Erythroblast (primary cell): ENCODE measurements around the gene FHAD1.
A peak's percentile ranks its signal among the peaks of the same experiment; 100 is the strongest.

ENCODE experiments used
- DNase-seq, 2 experiments: peaks; one replicate each; lab custom pipeline; 2025; lab: John Stamatoyannopoulos, UW
- GATA1 ChIP-seq: IDR thresholded peaks from 2 replicates; pipeline ENCODE4 v1.6.1; 2011; ENCODE audit warnings: low read depth, mild to moderate bottlenecking, control low read depth, low read length, moderate library complexity
- POLR2A ChIP-seq: IDR thresholded peaks from 2 replicates; pipeline ENCODE4 v1.6.1; 2011; ENCODE audit warnings: mild to moderate bottlenecking, low read length

FHAD1 gene

DNA sequence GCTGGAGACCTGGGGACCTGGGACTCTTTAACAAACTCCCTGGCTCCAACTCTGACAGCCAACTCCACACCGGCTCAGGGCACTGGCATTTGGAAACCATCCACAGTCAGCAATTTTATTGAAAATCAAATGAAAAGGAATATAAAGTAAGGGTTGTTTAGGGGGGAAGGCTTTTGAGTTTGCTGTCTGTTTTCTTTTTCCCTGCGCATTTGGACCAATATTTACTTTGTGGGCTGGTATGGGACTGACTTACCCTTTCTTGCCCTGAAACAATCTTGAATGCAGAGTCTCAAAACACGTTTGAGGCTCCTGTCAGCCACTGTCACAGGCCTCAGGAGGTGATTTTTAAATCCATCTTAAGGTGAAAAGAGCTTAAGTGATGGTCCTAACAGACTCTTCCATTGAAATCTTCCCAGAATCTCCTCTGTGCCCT, 147.3 kb downstream of the FHAD1 start:
- no peak for TF ChIP-seq POLR2A
- no peak for TF ChIP-seq GATA1
- DNase-seq: no peak

DNA sequence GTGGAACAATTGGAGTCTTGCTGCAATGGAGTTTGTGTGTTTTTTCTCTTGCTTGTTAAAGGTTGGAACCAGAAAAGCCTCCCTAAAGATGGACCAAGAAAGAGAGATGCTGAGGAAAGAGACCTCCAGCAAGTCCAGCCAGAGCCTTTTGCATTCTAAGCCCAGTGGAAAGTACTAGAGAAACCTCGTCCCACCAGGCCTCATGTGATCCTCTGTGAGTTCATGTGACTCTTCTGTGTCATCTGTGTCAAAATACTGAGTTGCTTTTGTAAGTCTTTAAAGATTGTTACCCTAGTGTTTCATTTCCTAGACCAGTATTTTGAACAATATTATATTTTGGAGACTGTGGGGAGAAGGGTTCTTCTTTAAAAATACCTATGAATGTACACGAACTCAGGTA, 150.2 kb downstream of the FHAD1 start:
- TF ChIP-seq POLR2A: no peak
- no peak for TF ChIP-seq GATA1
- no peak for DNase-seq

DNA sequence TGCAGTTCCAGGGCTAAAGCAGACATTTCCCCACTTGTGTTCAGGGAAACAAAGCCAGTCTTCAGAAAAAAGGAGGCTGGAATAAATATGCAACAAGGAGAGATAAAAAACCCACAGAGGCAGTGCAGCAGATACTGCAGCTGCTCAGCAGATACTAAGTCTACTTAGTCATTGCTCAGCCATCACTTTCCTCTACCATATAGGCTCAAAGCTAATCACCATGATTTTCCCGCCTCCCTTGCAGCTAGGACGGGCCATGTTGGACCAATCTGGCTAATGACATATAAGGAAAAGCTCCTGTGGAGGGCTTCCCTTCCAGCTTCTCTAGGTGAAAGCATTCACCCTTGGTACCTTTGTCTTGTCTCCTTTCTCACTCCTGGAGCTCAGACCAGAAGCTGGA, 152.7 kb downstream of the FHAD1 start:
- TF ChIP-seq POLR2A: no peak
- TF ChIP-seq GATA1: no peak
- DNase-seq: no peak

DNA sequence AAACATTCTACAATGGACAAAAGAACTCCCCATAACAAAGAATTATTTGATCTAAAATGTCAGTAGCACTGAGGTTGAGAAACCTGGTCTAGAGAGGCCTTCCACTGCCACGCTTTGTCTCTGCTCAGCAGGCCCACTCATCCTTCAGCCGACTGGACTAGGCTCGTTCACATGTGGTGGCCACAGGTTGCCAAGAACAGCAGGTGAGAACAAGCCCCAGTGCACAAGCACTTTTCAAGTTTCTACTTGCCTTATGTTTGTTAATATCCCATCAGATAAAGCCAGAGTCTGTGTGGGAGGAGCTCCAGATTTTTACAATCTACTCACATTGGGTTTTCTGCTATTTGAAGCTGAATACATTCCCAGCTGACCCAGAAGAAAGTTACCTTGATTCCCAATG, 153.6 kb downstream of the FHAD1 start:
- TF ChIP-seq GATA1 (no peak), POLR2A (no peak)
- DNase-seq: no peak

DNA sequence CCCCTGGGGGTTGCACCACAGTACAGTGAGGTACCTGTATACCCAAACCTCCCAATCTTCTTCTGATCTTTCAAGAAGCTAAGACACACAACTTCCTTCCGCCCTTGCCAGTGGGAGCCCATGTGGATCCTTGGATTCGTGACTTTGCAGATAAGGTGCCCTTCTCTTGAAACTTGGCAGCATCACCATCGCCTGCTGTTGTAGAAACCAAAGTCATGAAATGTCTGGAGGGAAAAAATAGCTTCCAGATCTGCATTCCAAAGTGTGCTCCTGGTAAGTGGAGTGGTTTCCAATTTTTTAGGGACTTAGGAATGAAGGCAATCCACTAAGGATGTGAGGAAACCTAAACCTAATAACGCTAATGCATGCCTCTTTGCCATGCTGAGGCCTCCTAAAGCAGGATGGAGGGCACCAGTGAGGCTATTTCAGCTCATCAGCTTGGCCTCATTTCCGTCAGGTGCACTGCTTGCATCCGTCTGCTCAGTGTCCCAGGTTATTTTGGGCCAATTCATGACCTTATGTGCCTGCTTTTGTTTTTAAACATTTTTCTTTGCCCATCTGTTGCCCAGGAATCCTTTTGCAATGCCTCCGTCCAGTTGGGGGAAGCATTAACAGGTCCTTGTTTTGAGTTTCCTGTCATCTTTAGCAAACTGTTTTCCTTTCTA, 154.5 kb downstream of the FHAD1 start:
- TF ChIP-seq GATA1: no peak
- no peak for TF ChIP-seq POLR2A
- no peak for DNase-seq

DNA sequence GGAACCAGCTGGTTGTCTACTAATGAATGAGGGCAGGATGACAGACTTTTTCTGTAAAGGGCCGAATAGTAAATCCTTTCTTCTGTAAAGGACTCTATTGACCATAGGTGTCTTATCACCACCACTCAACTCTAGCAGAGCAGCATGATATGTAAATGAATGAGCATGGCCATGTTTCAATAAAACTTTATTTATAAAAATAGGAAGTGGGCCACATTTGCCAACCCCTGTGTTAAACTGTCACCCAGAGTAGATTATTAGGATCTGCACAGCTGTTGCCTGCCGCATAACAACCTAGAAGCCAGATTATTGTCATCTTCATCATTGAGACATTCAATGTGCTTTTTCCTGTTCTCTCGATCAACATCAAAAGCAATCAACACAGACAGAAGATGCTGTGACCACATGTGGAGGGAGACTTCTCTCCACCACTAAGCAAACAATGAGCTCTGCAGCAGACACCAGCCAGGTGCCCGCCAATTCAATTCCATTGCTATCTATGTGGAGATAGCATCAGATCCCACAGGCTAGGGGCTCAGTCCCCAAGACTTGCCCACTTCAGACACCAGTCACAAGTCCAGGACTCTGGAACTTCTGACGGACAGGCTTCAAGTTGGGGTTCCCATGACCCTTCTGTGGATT, 155.9 kb downstream of the FHAD1 start:
- TF ChIP-seq GATA1 (no peak), POLR2A (no peak)
- DNase-seq: no peak

DNA sequence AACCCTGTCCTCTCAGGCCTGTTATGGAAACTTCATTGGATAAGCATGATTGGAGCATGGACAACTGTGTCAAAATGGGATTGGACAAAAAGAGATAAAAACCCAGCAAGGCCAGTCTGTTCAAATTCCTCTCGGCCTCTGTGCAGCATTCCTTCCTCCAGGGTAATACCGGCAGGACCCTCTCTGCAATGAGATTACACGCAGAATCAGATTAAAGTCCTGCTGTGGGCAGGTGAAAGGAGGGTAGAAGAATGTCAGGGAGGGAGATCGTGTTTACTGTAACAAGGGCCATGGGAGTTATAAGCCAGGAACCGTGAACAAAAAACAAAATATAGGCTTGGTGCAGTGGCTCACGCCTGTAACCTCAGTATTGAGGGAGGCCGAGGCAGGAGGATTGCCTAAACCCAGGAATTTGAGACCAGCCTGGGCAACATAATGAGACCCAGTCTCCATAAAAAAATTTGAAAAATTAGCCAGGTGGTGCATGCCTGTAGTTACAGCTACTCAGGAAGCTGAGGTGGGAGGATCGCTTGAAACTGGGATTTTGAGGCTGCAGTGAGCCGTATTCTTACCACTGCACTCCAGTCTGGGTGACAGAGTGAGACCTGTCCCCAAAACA, 157.0 kb downstream of the FHAD1 start:
- DNase-seq: no peak
- TF ChIP-seq POLR2A (no peak), GATA1 (no peak)

DNA sequence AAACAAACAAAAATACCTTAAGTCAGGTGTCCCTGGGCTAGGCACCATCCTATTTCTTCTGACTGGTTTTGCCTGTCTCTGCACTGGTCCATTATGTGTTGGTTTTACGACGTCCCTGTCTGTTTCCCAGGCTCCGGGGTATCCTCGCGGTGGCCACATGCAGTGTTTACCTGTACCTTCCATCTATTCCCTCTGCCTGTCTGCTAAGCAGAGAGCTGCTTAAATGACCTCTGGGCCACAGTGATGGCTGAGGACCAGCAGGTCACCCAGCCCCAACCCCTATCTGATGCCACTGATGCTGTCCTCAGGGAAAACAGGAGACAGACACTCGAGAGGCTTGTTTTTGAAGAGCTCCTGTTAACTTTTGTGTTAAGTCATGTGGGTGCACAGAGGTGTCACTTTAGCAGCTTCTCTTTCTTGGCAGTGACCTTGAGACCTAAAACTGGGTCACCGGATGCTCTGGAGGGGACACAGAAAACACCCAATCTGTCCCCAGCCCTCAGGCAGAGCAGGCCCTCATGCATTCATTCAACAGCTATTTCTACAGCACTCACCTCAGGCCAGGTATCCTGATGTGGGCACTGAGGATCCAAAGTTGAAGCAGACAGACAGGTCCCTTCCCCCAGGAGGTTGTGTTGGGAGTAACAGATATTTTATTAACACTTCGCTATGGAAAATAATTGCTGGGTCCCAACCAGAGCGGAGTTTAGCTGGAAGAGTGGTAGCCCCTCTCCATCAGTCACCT, 158.3 kb downstream of the FHAD1 start:
- no peak for DNase-seq

DNA sequence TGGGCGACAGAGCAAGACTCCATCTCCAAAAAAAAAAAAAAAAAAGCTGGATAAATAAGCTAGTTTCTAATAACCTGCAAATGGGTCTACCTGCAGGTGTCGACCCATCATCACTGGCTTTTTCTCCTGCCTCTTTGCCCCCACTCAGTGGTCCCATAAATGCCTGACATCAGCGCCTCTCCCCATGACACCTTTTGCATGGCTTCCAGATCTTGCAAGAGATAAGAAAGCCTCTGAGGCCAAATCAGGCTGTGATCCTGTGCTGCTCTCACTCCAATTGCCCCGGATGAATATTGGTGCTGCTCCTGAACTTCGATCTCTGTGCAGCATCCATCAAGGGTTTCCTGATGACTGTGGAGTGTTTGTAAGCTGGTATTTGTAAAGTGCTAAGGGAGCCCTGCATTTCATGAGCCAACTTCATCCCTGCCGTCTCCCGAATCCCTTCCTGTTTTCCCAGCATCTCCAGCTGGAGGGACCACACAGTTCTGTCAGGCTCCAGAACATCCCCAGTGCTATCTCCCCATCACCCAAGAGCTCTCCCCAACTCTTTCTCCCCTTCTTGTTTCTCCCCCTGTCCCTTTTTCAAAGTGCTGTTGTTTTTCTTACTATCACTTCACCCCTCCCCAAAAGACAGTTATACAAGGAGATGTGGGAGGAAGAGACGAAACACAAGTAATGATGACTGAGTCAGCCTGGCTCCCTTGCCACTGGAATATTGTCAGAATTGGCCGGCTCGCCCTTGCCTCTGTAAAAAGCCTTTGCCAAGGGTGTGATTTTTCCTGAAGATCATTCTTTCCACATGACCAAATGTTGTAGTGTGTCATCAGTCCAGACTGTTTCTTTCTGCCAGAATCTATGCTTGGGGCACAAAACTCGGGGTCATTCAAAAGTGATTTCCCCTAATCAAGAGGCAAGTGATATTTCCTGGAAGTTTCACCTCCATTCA, 159.9 kb downstream of the FHAD1 start:
- TF ChIP-seq POLR2A (no peak), GATA1 (no peak)
- DNase-seq: no peak

More for the DNA sequence above, 158.3 kb downstream of the FHAD1 start:
- TF ChIP-seq POLR2A (no peak), GATA1 (no peak)

DNA sequence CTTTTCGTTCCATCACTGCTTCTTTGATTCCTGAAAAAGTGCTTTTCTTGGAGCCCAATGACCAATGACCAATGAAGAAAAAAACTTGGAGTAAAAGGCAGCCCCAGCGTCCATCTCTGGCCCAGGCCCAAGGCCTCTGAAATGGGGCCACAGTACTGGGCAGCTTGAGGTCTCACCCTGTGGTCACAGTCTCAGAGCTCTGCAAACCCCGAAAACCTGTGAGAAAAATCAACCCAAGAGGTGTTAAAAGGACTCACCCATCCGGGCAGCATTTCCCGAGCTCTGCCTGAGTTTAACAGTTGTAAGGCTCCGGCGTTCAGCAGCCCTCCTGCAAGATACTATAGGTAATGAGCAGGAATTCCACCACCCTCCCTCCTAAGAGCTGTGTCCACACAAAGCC, 160.6 kb downstream of the FHAD1 start:
- DNase-seq: no peak
- TF ChIP-seq GATA1 (no peak), POLR2A (no peak)

DNA sequence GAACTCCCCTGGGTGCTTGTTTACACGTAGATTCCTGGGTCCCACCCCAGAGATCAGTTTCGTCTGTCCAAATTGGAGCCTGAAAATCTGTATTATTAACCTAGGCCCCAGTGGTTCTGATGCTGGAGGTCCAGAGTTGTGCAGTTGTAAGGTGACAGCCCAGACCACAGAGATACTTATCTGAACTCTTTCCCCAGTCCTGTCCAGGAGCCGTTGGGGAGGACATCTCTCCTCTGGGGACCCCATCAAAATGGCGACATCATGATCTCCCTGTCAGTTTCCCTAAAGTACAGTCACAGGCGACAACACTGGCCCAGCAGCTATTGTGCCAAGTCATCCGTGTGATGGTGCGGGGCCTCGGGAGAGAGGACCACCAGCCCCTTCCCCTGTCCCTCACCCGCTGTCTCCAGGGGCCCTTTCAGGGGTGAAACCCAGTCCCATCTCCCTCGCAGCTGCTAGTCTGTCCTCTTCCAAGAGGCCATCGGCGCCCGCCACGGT, 161.9 kb downstream of the FHAD1 start:
- TF ChIP-seq GATA1: no peak
- TF ChIP-seq POLR2A: no peak

DNA sequence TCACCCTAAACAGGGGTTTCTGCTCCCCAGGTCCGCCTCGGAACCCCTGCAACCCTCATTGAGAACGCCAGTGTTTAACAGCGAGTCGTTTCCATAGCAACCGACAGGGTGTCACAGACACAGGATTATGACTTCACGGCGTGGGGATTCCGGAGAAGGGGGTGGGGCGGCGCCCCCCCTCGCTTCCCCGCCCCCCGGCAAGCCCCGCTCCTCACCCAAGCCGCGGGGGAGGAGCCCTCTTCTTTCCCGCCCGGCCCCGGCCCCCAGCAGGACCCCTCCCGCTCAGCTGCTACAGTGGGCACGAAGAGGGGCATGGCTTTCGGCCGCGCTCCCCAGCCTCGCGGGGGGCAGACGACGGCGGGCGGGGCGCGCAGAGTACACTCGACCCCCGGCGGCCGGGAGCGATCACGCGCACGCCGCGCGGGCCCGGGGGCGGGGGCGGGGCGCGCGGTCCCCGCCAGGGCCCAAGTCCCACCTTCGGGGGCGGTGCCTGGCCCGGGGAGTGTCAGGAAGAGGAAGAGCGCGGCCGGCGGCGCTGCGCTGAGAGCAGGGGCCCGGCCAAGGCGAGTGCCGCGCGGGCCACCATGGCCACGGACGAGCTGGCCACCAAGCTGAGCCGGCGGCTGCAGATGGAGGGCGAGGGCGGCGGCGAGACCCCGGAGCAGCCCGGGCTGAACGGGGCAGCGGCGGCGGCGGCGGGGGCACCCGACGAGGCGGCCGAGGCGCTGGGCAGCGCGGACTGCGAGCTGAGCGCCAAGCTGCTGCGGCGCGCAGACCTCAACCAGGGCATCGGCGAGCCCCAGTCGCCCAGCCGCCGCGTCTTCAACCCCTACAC, 162.6 kb downstream of the FHAD1 start, which contains the start of gene EFHD2:
EFHD2 (plus strand) TSS at position 501 of the 835 bp plus-strand sequence; CDS start at position 585, 84 bp downstream.
- peak; percentile 75 to 77 for DNase-seq
- peak; percentile 72 for TF ChIP-seq POLR2A
- no peak for TF ChIP-seq GATA1

More for the DNA sequence above, 161.9 kb downstream of the FHAD1 start:
- no peak for DNase-seq
